GM12801 (cell line): ENCODE data around the gene CHRNB4.

Experiments
- CTCF ChIP-seq: IDR thresholded peaks from one replicate; pipeline ENCODE4 v1.5.1; 2011; ENCODE audit warnings: control low read depth; ENCODE audit not compliant: insufficient read length; ENCODE audit errors: extremely low read depth

CHRNB4 gene

GRCh38 chr15:78605201-78605600 is 35.8 kb downstream of the CHRNB4 start:
- no peak for TF ChIP-seq CTCF

- TF ChIP-seq CTCF = no peak
Observed at GRCh38 chr15:78604420-78604819, 36.6 kb downstream of the CHRNB4 start.

DNA sequence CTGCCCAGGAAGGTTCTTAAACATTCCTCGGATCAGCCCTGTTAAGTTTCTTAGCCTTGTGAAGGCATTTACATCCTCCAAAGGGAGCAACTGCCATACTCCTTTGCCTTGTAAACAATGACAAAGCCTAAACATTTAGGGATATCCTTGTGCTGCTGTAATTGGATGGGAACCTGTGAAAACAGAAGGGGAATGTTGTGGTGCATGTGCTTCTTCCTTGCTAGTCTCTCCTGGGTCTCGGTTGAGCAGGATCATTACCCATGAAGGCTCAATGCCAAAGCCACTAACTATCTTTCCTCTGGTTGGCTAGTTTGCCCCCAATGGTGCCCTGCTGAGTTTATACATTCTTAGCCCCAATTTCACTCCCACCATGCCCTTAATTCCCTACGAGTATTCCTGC is 37.5 kb downstream of the CHRNB4 start:
- no peak for TF ChIP-seq CTCF

DNA sequence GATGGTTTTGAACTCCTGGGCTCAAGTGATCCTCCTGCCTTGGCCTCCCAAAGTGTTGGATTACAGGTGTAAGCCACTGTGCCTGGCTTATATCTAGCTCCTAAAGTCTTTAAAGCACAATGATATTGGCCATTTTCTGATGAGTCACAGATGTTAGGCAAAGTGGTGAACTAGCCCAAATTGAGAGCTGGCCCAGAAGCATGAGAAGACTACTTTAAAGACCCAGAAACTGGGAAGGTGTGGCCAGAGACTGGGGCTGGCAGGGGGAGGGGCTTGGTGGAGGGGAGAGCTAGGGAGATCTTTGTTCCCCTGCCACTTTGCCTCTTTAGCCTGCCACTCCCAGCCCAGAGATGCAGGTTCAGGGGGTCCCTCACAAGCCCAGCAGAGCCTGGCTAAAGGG is 41.8 kb downstream of the CHRNB4 start:
- TF ChIP-seq CTCF = no peak

- no peak for TF ChIP-seq CTCF
Observed at GRCh38 chr15:78598348-78598747, 42.7 kb downstream of the CHRNB4 start.

DNA sequence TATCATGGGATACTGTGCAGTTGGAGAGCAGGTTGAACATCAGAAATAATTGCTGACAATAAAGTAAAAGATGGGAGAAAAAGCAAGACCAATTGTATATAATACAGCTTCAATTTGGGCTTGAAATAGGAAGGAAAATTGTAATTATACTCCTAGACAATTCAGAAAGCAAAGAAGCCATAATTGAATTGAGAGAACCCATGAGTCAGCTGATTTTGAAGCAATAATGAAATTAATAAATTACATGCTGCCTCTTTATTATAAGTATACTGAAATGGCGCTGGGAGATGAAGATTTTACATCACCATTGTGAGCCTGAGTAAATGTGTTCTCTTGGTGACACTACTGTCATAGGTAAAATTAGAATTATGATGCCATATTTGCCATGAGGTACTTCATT is 43.4 kb downstream of the CHRNB4 start:
- no peak for TF ChIP-seq CTCF

DNA sequence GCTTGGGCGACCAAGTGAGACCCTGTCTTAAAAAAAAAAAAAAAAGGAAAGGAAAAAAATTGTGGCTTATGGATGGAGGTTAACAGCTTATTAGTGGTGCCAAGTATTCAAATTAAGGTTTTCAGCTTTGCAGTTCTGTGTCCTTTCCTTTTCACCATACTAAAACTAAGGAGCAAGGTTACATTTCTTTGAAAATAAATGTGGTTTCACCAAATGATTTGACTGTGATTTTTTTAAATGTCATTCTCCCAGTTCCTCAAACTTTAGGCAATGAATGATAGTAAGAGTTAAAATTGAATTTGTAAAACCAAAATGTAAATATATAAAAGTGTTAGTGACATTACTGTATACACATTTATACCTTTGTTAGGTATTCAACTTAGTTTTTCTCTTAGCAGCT is 66.1 kb downstream of the CHRNB4 start:
- no peak for TF ChIP-seq CTCF
